ENCODE results near the gene IPO8.

Gene IPO8

DNA sequence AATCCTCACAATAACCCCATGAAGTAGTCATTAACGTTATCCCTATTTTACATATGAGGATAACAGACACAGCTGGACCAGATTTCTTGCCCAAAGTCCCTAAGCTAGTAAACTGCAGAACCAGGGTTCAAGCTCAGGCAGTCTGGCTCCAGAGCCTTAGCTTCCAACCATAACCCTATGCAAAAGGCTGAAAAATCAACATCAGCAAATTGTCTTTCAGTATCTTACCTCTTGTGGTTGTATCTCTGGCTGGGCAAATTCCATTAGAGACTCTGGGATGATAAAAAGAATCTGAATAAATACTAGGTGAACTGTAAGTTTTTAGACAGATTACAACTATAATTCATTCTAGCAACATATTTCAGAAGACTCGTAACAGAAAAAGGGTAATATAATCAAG is 34.3 kb upstream of the IPO8 start:
- Histone ChIP-seq H3K36me3 (peaks cover under 1% of the 10 kb centered on the region; the same call in 1 of the 2 replicates), H3K9me3 (no peaks in the 10 kb centered on the region), H3K27me3 (no peaks in the 10 kb centered on the region), H3K4me3 (ENCODE audit: low read depth, low read length) (no peak overlapping the region), H3K4me1 (no peaks in the 10 kb centered on the region)
- TF ChIP-seq, protein P1, sequence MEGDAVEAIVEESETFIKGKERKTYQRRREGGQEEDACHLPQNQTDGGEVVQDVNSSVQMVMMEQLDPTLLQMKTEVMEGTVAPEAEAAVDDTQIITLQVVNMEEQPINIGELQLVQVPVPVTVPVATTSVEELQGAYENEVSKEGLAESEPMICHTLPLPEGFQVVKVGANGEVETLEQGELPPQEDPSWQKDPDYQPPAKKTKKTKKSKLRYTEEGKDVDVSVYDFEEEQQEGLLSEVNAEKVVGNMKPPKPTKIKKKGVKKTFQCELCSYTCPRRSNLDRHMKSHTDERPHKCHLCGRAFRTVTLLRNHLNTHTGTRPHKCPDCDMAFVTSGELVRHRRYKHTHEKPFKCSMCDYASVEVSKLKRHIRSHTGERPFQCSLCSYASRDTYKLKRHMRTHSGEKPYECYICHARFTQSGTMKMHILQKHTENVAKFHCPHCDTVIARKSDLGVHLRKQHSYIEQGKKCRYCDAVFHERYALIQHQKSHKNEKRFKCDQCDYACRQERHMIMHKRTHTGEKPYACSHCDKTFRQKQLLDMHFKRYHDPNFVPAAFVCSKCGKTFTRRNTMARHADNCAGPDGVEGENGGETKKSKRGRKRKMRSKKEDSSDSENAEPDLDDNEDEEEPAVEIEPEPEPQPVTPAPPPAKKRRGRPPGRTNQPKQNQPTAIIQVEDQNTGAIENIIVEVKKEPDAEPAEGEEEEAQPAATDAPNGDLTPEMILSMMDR (IDR thresholded peaks at IDR 0.05; ENCODE audit: low read depth, low read length): no peak
- no peak for DNase-seq

DNA sequence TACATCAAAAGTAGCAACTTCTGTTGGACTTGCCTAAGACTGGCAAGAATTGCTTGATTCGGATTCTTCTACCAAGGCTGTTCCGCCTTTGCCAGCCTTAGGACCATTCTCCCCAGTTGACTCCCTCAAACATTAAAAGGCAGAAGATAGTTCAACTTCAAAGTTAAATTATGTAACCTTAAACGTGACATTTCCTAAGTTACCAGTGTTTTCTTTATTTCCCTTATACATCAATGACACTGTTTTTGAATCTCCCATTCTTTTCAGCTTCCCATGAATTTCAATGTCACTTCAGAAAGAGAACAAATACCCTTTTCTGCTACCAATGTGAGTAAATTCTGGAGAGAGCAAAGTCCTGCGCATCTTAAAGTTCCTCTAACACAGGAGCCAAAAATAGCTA is 33.9 kb upstream of the IPO8 start:
- Histone ChIP-seq H3K36me3 (no peaks in the 10 kb centered on the region), H3K9me3 (no peaks in the 10 kb centered on the region), H3K4me3 (ENCODE audit: low read depth, low read length) (no peak overlapping the region), H3K27me3 (no peaks in the 10 kb centered on the region), H3K4me1 (no peaks in the 10 kb centered on the region)
- no peak for DNase-seq
- TF ChIP-seq, protein P1 (IDR thresholded peaks at IDR 0.05; ENCODE audit: low read depth, low read length): no peak

DNA sequence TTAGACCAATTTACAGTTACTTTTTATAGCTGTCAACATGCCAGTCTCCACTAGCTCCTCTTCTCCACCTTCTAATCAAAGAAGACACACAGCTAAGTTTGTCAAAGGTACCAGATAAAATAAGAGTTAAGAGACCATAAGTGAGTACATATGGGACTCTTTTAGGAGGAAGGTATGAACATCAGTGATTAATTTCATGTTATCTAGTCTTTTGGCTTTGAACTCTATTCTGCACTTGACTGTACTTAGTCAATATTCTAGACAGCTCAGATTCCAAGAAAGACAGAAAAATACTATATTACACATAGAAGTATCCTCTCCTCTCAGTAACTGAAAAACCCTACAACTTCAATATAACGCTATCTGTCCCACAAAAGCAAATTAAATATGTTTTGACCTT is 31.0 kb upstream of the IPO8 start:
- no peak overlapping the region for H3K4me3 ChIP-seq (ENCODE audit: low read depth, low read length)
- TF ChIP-seq, protein P1 (IDR thresholded peaks at IDR 0.05; ENCODE audit: low read depth, low read length): no peak
- no peaks in the 10 kb centered on the region for H3K27me3 ChIP-seq
- H3K9me3 ChIP-seq: no peaks in the 10 kb centered on the region
- H3K4me1 ChIP-seq: no peaks in the 10 kb centered on the region
- H3K36me3 ChIP-seq: no peaks in the 10 kb centered on the region
- DNase-seq: no peak

DNA sequence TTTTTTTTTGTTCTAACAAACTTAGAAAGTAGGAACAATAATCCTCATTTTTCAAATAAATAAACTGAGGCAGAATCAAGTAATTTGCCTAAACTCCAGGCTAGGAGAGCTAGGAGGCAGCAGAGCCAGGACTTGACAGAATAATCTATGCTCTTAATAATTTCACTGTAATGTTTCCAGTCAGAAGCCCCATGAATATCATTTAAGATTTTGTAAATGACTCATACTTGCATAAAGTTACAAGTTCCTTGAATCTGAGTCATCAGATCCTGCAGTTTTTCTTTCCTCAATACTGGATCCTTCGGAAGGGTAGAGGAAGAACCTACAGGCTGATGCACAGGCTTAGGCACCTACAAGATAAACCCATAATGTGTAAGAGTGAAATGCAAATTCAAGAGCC is 30.1 kb upstream of the IPO8 start:
- TF ChIP-seq, protein P1 (IDR thresholded peaks at IDR 0.05; ENCODE audit: low read depth, low read length): no peak
- no peak overlapping the region for H3K4me3 ChIP-seq (ENCODE audit: low read depth, low read length)
- no peaks in the 10 kb centered on the region for H3K27me3 ChIP-seq
- no peaks in the 10 kb centered on the region for H3K9me3 ChIP-seq
- H3K36me3 ChIP-seq: no peaks in the 10 kb centered on the region
- no peak for DNase-seq
- H3K4me1 ChIP-seq: no peaks in the 10 kb centered on the region

DNA sequence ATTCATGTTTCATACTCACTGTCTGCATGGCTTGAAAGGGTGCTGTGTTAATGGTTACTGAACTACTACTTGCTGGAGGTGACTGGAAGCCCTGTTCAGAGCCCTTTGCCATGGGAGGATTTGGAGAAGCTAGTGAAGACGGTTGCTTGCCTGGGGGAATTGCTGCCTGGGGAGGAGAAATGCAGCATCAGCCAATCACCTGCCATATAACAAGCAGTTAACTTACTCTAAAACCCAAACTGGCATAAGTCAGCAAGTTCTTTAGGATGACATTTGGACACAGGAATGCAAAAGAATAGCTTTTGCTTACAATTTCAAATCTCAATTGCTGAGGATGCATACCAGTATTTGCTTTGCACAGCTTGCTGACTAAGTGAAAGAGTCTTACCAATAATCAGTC is 23.4 kb upstream of the IPO8 start:
- H3K27me3 ChIP-seq: no peaks in the 10 kb centered on the region
- DNase-seq: no peak
- H3K36me3 ChIP-seq: no peaks in the 10 kb centered on the region
- H3K4me1 ChIP-seq: no peaks in the 10 kb centered on the region
- TF ChIP-seq, protein P1 (IDR thresholded peaks at IDR 0.05; ENCODE audit: low read depth, low read length): no peak
- H3K9me3 ChIP-seq: no peaks in the 10 kb centered on the region
- H3K4me3 ChIP-seq (ENCODE audit: low read depth, low read length): no peak overlapping the region

DNA sequence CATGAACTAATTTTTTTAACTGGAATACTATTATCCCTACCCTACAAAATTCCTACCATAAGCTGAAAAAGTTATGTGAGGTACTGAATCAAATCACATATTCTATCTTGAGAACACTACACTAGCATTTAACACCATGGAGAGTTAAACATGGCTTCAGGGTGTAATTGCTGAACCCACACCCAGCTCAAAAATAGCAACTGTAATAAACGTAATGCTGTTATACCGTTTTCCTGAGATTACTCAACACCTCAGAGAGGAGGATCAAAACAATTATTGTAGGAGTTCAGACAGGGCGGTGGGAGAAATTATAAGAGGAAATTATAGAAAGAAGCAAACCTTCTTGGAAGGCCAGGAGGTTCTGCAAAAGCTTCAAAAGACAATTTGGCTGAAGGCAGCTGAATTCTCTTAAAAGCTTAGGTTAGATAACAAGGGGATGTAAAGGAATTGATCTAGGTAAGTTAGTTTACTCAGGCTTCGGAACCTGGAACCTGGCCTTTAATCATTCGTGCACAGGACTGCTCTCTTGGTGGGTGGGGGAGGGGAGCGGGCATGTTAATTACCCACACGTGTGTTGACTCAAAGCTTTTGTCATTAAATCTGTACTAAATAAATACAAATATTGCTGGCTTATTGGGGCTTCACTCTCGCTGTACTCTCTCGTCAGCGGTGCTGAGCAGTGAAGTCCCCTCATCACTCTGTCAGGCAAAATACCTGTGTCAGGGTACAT is 12.1 kb upstream of the IPO8 start:
- Histone ChIP-seq H3K4me3 (ENCODE audit: low read depth, low read length) (no peak overlapping the region), H3K27me3 (no peaks in the 10 kb centered on the region), H3K36me3 (no peaks in the 10 kb centered on the region), H3K4me1 (no peaks in the 10 kb centered on the region), H3K9me3 (no peaks in the 10 kb centered on the region)
- TF ChIP-seq, protein P1 (IDR thresholded peaks at IDR 0.05; ENCODE audit: low read depth, low read length): no peak
- no peak for DNase-seq
